Activated T-helper 17 cell treated with anti-CD3 and anti-CD28 coated beads, Interleukin-2, amount 50 U/mL, for 72 hours (primary cell): ENCODE results near the gene PKN1. TPM values are rescaled to one million over a fixed set of nuclear protein-coding genes. Genes with fewer than 3 reads are reported as not detected.

Experiments used
- ATAC-seq: fragments of 150-1000 bp; cut with Tn5 transposase; replicated peaks from 2 replicates; pipeline ENCODE4 v1.10.0; 2021; ENCODE audit warnings: mild to moderate bottlenecking, moderate library complexity
- H3K27ac Mint-ChIP-seq: one replicate; pipeline ENCODE4 v1.8.0; 2022; ENCODE audit warnings: mixed read lengths
- H3K27me3 Mint-ChIP-seq: one replicate; pipeline ENCODE4 v1.8.0; 2022; ENCODE audit warnings: mixed read lengths
- H3K36me3 Mint-ChIP-seq: one replicate; pipeline ENCODE4 v1.8.0; 2022; ENCODE audit warnings: low read depth, mild to moderate bottlenecking, mixed read lengths
- H3K4me1 Mint-ChIP-seq: one replicate; pipeline ENCODE4 v1.8.0; 2022; ENCODE audit warnings: mixed read lengths
- H3K4me3 Mint-ChIP-seq: one replicate; pipeline ENCODE4 v1.8.0; 2022; ENCODE audit warnings: mild to moderate bottlenecking, mixed read lengths
- H3K9me3 Mint-ChIP-seq: one replicate; pipeline ENCODE4 v1.8.0; 2022; ENCODE audit warnings: mixed read lengths
- total RNA-seq, 2 donors: library from RNA; stranded (reverse); gene quantifications; one replicate each; pipeline ENCODE4 v1.2.3, GENCODE V29; 2022

PKN1 gene
- total RNA-seq, 2 donors from 2014 or later, result 121 to 171 TPM

GRCh38 chr19:14473978-14474578 is 41.0 kb downstream of the PKN1 start:
- no peak overlapping the region for H3K4me3 Mint-ChIP-seq
- peaks cover 47% of the 10 kb centered on the region for H3K36me3 Mint-ChIP-seq
- no peak for ATAC-seq
- H3K27ac Mint-ChIP-seq, result no peak overlapping the region
- peaks cover 15% of the 10 kb centered on the region for H3K27me3 Mint-ChIP-seq
- no peaks in the 10 kb centered on the region for H3K9me3 Mint-ChIP-seq
- peaks cover 19% of the 10 kb centered on the region for H3K4me1 Mint-ChIP-seq

GRCh38 chr19:14474827-14475226 is 41.7 kb downstream of the PKN1 start:
- H3K9me3 Mint-ChIP-seq, result no peaks in the 10 kb centered on the region
- peaks cover 41% of the 10 kb centered on the region for H3K36me3 Mint-ChIP-seq
- peaks cover 15% of the 10 kb centered on the region for H3K27me3 Mint-ChIP-seq
- peaks cover 19% of the 10 kb centered on the region for H3K4me1 Mint-ChIP-seq
- ATAC-seq, result no peak
- H3K27ac Mint-ChIP-seq, result no peak overlapping the region
- H3K4me3 Mint-ChIP-seq, result no peak overlapping the region

- peak within 1 kb of the TSS; percentile 39 for H3K4me3 Mint-ChIP-seq
- ATAC-seq, result peak; percentile 75
- peaks cover 35% of the 10 kb centered on the region for H3K36me3 Mint-ChIP-seq
- H3K4me1 Mint-ChIP-seq, result peaks cover 19% of the 10 kb centered on the region
- H3K27ac Mint-ChIP-seq, result peak within 1 kb of the TSS; percentile 43
- H3K27me3 Mint-ChIP-seq, result peaks cover 15% of the 10 kb centered on the region
- H3K9me3 Mint-ChIP-seq, result no peaks in the 10 kb centered on the region
Observed at GRCh38 chr19:14475251-14476073, 42.4 kb downstream of the PKN1 start, which contains the start of gene PTGER1. Gene PTGER1, minus strand, starts transcription at chr19:14475354. Its CDS starts 1,034 bp downstream, at chr19:14474320.

DNA sequence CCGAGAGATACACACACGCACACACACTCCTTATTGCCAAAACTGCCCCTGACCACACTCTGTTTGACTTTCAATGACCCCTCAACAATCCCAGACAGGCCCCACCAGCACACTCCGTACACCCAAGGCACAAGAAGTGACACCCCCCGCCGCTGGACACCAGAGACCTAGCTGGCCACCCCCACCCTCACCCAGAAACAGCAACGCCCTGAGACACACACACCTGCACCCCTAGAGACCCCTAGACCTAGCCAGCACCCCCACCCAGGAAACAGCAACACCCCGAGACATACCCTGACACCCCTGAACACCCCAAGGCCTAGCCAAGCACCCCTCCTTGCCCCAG is 43.2 kb downstream of the PKN1 start:
- Mint-ChIP-seq H3K4me1 (peaks cover 19% of the 10 kb centered on the region), H3K36me3 (peaks cover 27% of the 10 kb centered on the region), H3K4me3 (peak overlapping the region; percentile 39), H3K27me3 (peaks cover 15% of the 10 kb centered on the region), H3K27ac (peak overlapping the region; percentile 43), H3K9me3 (no peaks in the 10 kb centered on the region)
- no peak for ATAC-seq

DNA sequence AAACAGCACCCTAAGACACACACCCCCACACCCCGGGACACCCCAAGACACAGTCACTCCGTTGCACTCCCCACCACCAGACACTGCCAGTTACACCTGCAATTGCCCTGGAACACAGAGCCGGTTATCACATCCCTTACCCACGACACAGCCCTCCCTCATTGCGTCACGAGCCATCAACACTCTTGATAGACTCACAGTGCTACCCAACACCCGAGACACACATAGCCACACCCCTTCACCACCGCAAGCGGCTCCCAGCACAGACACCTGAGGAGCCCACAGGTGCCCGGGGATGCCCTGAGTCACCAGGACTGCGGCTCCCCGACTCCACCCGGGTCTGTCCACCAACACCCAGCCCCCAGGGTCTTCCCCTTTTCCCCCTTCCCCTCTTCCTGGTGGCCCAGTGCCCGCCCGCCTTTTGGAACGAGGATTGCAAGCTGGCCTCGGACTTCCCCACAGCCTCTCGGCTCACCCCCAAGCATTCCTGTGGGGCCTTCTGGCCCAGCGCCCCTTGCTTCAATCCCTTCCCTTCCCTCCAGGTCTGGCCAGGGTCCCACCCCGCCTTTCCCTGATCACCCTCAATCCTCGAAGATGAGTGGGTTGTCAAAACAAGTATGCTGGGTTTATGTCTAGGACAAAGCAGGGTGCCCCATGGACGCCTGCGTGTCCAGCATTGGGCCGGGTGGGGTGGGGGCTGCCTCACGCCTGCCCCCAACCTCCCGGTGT is 43.7 kb downstream of the PKN1 start:
- Mint-ChIP-seq H3K27me3 (peaks cover 15% of the 10 kb centered on the region), H3K27ac (no peak overlapping the region)

GRCh38 chr19:14477418-14478112 is 44.5 kb downstream of the PKN1 start:
- H3K4me3 Mint-ChIP-seq, result no peak overlapping the region

More for the DNA sequence above, 43.7 kb downstream of the PKN1 start:
- Mint-ChIP-seq H3K4me1 (peaks cover 19% of the 10 kb centered on the region), H3K36me3 (peaks cover 22% of the 10 kb centered on the region), H3K4me3 (no peak overlapping the region), H3K9me3 (no peaks in the 10 kb centered on the region)
- ATAC-seq, result no peak

GRCh38 chr19:14478113-14478545 is 45.0 kb downstream of the PKN1 start:
- peaks cover 9% of the 10 kb centered on the region for H3K27me3 Mint-ChIP-seq
- no peak overlapping the region for H3K27ac Mint-ChIP-seq
- H3K36me3 Mint-ChIP-seq, result peaks cover 16% of the 10 kb centered on the region
- H3K9me3 Mint-ChIP-seq, result no peaks in the 10 kb centered on the region
- peaks cover 19% of the 10 kb centered on the region for H3K4me1 Mint-ChIP-seq
- H3K4me3 Mint-ChIP-seq, result no peak overlapping the region
- ATAC-seq, result no peak

More at GRCh38 chr19:14477418-14478112, 44.5 kb downstream of the PKN1 start:
- no peak for ATAC-seq
- Mint-ChIP-seq H3K36me3 (peaks cover 20% of the 10 kb centered on the region), H3K27ac (no peak overlapping the region), H3K4me1 (peaks cover 19% of the 10 kb centered on the region), H3K9me3 (no peaks in the 10 kb centered on the region), H3K27me3 (peaks cover 15% of the 10 kb centered on the region)

DNA sequence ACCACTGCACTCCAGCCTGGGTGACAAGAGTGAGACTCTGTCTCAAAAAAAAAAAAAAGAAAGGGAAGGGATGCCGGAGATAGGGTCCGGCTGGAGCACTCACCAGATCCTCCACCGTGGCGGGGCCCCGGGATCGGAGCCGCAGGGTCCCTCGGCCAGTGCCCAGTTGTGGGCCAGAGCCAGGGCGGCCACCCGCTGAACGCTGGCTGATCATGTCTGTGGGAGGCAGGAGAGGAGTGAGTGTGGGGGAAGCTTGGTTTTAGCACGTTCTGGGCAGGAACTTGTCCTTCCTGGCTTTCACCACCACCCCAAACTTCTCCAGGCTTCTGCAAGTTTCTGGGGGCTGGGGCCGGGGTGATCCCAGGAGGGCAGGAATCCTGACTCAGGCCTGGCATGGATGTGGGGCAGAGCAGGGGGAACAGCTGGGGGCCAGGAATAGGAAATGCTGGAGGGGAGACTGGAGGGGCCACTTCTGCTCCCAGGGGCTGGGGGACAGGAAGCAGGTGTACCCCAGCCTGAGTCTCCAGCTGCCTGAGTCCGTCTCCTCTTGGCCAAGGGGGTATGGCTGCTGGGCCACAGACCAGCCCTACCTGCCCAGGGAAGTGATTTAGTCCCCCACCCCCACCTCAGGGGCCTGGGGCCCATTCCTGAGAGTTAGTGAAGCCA is 46.3 kb downstream of the PKN1 start:
- Mint-ChIP-seq H3K27ac (no peak overlapping the region), H3K9me3 (no peaks in the 10 kb centered on the region), H3K36me3 (peaks cover 14% of the 10 kb centered on the region), H3K4me3 (no peak overlapping the region), H3K4me1 (peaks cover 17% of the 10 kb centered on the region), H3K27me3 (peaks cover 5% of the 10 kb centered on the region)
- ATAC-seq, result no peak

DNA sequence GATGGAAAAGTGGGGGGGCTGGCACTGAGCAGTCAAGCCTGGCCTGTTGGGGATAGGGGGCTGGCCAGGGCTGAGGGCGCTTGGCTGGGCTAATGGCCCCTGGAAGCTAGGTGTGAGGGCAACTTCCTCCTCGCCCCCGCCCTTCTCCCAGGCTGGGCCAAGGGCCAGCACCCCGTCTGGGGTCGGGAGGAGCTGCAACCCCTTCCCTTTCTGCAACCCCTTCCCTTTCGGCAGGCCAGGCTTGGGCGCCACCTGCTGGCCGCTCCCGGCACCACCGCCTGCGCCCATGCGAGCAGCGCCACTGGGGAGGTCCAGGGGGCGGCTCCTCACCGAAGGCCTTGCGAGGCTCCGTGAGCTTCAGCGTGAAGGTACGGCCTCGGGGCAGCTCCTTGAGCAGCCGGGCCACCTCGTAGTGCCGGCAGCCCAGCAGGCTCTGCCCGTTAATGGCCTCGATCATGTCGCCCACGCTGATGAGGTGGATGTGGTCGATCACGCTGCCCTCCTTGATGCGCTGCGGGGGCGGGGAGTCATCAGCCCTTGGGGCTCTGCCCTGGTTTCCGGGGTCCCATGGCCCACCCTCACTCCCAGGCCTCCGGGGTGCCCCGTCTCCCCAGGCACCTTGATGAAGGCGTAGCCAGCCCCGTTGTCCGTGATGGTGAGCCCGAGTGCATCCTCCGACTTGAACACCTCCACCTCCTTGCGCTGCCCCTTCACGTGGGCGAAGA is 47.0 kb downstream of the PKN1 start:
- no peaks in the 10 kb centered on the region for H3K27me3 Mint-ChIP-seq
- H3K27ac Mint-ChIP-seq, result no peak overlapping the region
- ATAC-seq, result peak; percentile 72
- H3K4me3 Mint-ChIP-seq, result peak overlapping the region; percentile 28
- H3K9me3 Mint-ChIP-seq, result no peaks in the 10 kb centered on the region
- peaks cover 14% of the 10 kb centered on the region for H3K36me3 Mint-ChIP-seq
- H3K4me1 Mint-ChIP-seq, result peaks cover 12% of the 10 kb centered on the region

- Mint-ChIP-seq H3K27me3 (no peaks in the 10 kb centered on the region), H3K4me1 (peaks cover 9% of the 10 kb centered on the region), H3K9me3 (no peaks in the 10 kb centered on the region), H3K27ac (no peak overlapping the region), H3K4me3 (peak overlapping the region; percentile 28), H3K36me3 (peaks cover 14% of the 10 kb centered on the region)
- ATAC-seq, result no peak
Observed at GRCh38 chr19:14480700-14481079, 47.6 kb downstream of the PKN1 start.

GRCh38 chr19:14482172-14482941 is 49.3 kb downstream of the PKN1 start:
- peaks cover 14% of the 10 kb centered on the region for H3K36me3 Mint-ChIP-seq
- no peak overlapping the region for H3K4me3 Mint-ChIP-seq
- peaks cover 5% of the 10 kb centered on the region for H3K4me1 Mint-ChIP-seq
- no peaks in the 10 kb centered on the region for H3K9me3 Mint-ChIP-seq
- no peak overlapping the region for H3K27ac Mint-ChIP-seq
- H3K27me3 Mint-ChIP-seq, result no peaks in the 10 kb centered on the region
- no peak for ATAC-seq

GRCh38 chr19:14487370-14488125 is 54.4 kb downstream of the PKN1 start:
- peaks cover 5% of the 10 kb centered on the region for H3K4me1 Mint-ChIP-seq
- ATAC-seq, result no peak
- no peak overlapping the region for H3K27ac Mint-ChIP-seq
- no peaks in the 10 kb centered on the region for H3K27me3 Mint-ChIP-seq
- H3K9me3 Mint-ChIP-seq, result no peaks in the 10 kb centered on the region
- peaks cover 29% of the 10 kb centered on the region for H3K36me3 Mint-ChIP-seq
- no peak overlapping the region for H3K4me3 Mint-ChIP-seq
